ENCODE measurements around the gene RUNX3. TPM values are rescaled to one million over a fixed set of nuclear protein-coding genes. Genes with fewer than 3 reads are reported as not detected.

The RUNX3 gene
- polyA plus RNA-seq, 3 donors: 4.4 to 27.9 (median 6.7) TPM

DNA sequence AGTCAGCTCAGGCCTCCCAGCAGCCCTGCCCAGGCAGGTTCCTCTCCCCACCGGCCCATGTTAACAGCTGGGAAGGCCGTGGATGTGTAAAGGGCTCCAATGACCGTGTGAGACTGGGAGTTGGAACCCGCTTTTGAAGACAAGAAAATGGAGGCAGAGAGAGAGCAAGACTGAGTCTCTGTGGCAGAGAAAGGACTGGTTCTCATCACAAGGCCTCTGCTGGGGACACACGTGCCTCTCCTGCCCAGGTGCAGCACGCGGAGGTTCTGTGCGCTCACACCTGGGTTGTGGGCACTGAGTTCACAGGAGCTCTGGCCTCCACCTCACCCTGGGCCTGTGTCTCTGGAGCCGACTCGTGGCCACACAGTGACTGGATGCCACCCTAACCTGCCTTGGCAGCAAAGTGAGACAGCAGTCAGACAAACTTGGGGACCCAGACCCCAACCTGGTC, 27.0 kb downstream of the RUNX3 start:
- Histone ChIP-seq H3K9me3 (replicated peaks in 1 of 2; ENCODE audit: control insufficient read depth in 1 of 2, insufficient read depth in 1 of 2, low read length in 2 of 2) (no peaks in the 10 kb centered on the region), H3K4me2 (replicated peaks; ENCODE audit: extremely low read depth, low read length, poor library complexity, severe bottlenecking) (no peak overlapping the region), H4K20me1 (ENCODE audit: insufficient read depth, low read length) (peaks cover 71% of the 10 kb centered on the region), H2AFZ (ENCODE audit: insufficient read depth, low read depth, low read length, poor library complexity, severe bottlenecking) (no peak overlapping the region), H3K9ac (ENCODE audit: insufficient read depth, low read length, poor library complexity, severe bottlenecking) (no peak overlapping the region), H3K4me3 (replicated peaks in 1 of 3; ENCODE audit: low read depth in 2 of 3, low read length in 3 of 3) (no peak overlapping the region), H3K36me3 (replicated peaks in 1 of 2; ENCODE audit: control insufficient read depth in 1 of 2, insufficient read depth in 2 of 2, low read length in 2 of 2) (peaks cover 25 to 61% of the 10 kb centered on the region in 2 donors), H3K79me2 (ENCODE audit: insufficient read depth, low read length) (no peaks in the 10 kb centered on the region), H3K27me3 (ENCODE audit: control insufficient read depth in 2 of 2, insufficient read depth in 2 of 2, low read length in 2 of 2) (no peaks in the 10 kb centered on the region), H3K4me1 (ENCODE audit: control insufficient read depth in 1 of 2, insufficient read depth in 2 of 2, low read length in 2 of 2) (no peaks in the 10 kb centered on the region), H3K27ac (ENCODE audit: low read depth in 1 of 2, low read length in 2 of 2) (no peak overlapping the region)
- TF ChIP-seq, protein P1, sequence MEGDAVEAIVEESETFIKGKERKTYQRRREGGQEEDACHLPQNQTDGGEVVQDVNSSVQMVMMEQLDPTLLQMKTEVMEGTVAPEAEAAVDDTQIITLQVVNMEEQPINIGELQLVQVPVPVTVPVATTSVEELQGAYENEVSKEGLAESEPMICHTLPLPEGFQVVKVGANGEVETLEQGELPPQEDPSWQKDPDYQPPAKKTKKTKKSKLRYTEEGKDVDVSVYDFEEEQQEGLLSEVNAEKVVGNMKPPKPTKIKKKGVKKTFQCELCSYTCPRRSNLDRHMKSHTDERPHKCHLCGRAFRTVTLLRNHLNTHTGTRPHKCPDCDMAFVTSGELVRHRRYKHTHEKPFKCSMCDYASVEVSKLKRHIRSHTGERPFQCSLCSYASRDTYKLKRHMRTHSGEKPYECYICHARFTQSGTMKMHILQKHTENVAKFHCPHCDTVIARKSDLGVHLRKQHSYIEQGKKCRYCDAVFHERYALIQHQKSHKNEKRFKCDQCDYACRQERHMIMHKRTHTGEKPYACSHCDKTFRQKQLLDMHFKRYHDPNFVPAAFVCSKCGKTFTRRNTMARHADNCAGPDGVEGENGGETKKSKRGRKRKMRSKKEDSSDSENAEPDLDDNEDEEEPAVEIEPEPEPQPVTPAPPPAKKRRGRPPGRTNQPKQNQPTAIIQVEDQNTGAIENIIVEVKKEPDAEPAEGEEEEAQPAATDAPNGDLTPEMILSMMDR (IDR thresholded peaks at IDR 0.05): no peak
- intact Hi-C loops (cut with micrococcal nuclease): no loop called here
- peaks cover 3% of the 10 kb centered on the region for H3K4me1 Mint-ChIP-seq
- WGBS (ENCODE audit: insufficient coverage): 94% methylated on average over 9 of the region's 10 CpGs
- H3K4me3 Mint-ChIP-seq: no peak overlapping the region
- peaks cover 0 to 1% (median 0%) of the 10 kb centered on the region in 3 donors for H3K27me3 Mint-ChIP-seq (ENCODE audit: low read depth in 3 of 3)
- DNase-seq: no peak
- H3K36me3 Mint-ChIP-seq: peaks cover 28 to 51% of the 10 kb centered on the region in 2 donors
- H3K9me3 Mint-ChIP-seq: peaks cover 1 to 5% (median 4%) of the 10 kb centered on the region in 7 donors
- H3K27ac Mint-ChIP-seq: peak overlapping the region in 1 of 7 donors; percentile 23

GRCh38 chr1:24902471-24902891, 27.6 kb downstream of the RUNX3 start:
- Histone ChIP-seq H3K27me3 (ENCODE audit: control insufficient read depth in 2 of 2, insufficient read depth in 2 of 2, low read length in 2 of 2) (no peaks in the 10 kb centered on the region), H3K4me2 (replicated peaks; ENCODE audit: extremely low read depth, low read length, poor library complexity, severe bottlenecking) (no peak overlapping the region), H4K20me1 (ENCODE audit: insufficient read depth, low read length) (peaks cover 68% of the 10 kb centered on the region), H3K9ac (ENCODE audit: insufficient read depth, low read length, poor library complexity, severe bottlenecking) (no peak overlapping the region), H2AFZ (ENCODE audit: insufficient read depth, low read depth, low read length, poor library complexity, severe bottlenecking) (no peak overlapping the region), H3K79me2 (ENCODE audit: insufficient read depth, low read length) (no peaks in the 10 kb centered on the region), H3K27ac (ENCODE audit: low read depth in 1 of 2, low read length in 2 of 2) (no peak overlapping the region), H3K4me3 (replicated peaks in 1 of 3; ENCODE audit: low read depth in 2 of 3, low read length in 3 of 3) (no peak overlapping the region), H3K4me1 (ENCODE audit: control insufficient read depth in 1 of 2, insufficient read depth in 2 of 2, low read length in 2 of 2) (no peaks in the 10 kb centered on the region), H3K9me3 (replicated peaks in 1 of 2; ENCODE audit: control insufficient read depth in 1 of 2, insufficient read depth in 1 of 2, low read length in 2 of 2) (no peaks in the 10 kb centered on the region), H3K36me3 (replicated peaks in 1 of 2; ENCODE audit: control insufficient read depth in 1 of 2, insufficient read depth in 2 of 2, low read length in 2 of 2) (peaks cover 25 to 56% of the 10 kb centered on the region in 2 donors)
- Mint-ChIP-seq H3K36me3 (peaks cover 23 to 46% of the 10 kb centered on the region in 2 donors), H3K4me3 (no peak overlapping the region), H3K27ac (no peak overlapping the region), H3K27me3 (ENCODE audit: low read depth in 3 of 3) (peaks cover 0 to 1% (median 0%) of the 10 kb centered on the region in 3 donors), H3K4me1 (peaks cover 3% of the 10 kb centered on the region), H3K9me3 (peaks cover 0 to 2% (median 0%) of the 10 kb centered on the region in 7 donors)
- TF ChIP-seq, protein P1 (IDR thresholded peaks at IDR 0.05): no peak
- 95% methylated on average over 19 of the region's 22 CpGs for WGBS (ENCODE audit: insufficient coverage)
- intact Hi-C loops (cut with micrococcal nuclease): no loop called here
- no peak for DNase-seq
